Chondrocyte (in vitro differentiated cells): ENCODE data around the gene ADIRF. TPM values are rescaled to one million over a fixed set of nuclear protein-coding genes. Genes with fewer than 3 reads are reported as not detected.
A peak's percentile ranks its signal among the peaks of the same experiment; 100 is the strongest.
"Not testable (repeated sequence)": the region's sequence is repeated elsewhere in the genome, so short reads cannot be mapped to it uniquely, and the experiment has no call there.

ENCODE experiments used
- DNase-seq: peaks from one replicate; pipeline ENCODE4 v3.0.0; 2021; ENCODE audit warnings: mixed read lengths, low spot score
- H3K27ac Mint-ChIP-seq: one replicate; pipeline ENCODE4 v1.8.0; 2021; ENCODE audit warnings: mild to moderate bottlenecking, moderate library complexity, mixed read lengths; ENCODE audit not compliant: unreplicated experiment
- H3K27me3 Mint-ChIP-seq: 2 replicates; pipeline ENCODE4 v1.8.0; 2021; ENCODE audit warnings: low read depth, mixed read lengths
- H3K36me3 Mint-ChIP-seq: 2 replicates; pipeline ENCODE4 v1.8.0; 2021; ENCODE audit warnings: low read depth, mixed read lengths
- H3K4me1 Mint-ChIP-seq: 2 replicates; pipeline ENCODE4 v1.8.0; 2021; ENCODE audit warnings: low read depth, mild to moderate bottlenecking, mixed read lengths
- H3K4me3 Mint-ChIP-seq: one replicate; pipeline ENCODE4 v1.8.0; 2021; ENCODE audit warnings: mild to moderate bottlenecking, moderate library complexity, mixed read lengths; ENCODE audit not compliant: unreplicated experiment
- H3K9me3 Mint-ChIP-seq: 2 replicates; pipeline ENCODE4 v1.8.0; 2021; ENCODE audit warnings: low read depth, mixed read lengths
- CTCF ChIP-seq: fragments of 200-600 bp; sonication (generic); IDR thresholded peaks from 2 replicates; pipeline ENCODE4 v1.5.0; 2021; ENCODE audit warnings: antibody characterized with exemption, mild to moderate bottlenecking, moderate library complexity
- long read RNA-seq: library from polyadenylated mRNA; stranded (forward); transcript quantifications from one replicate; pipeline ENCODE4 v2.0.0, GENCODE V29; 2021
- total RNA-seq: library from RNA; stranded (reverse); gene quantifications from 3 replicates; pipeline ENCODE4 v1.2.1, GENCODE V29; 2021

ADIRF gene
- total RNA-seq, result 0.54 to 0.65 TPM in 2 of 3 replicates, not detected in the other
- long read RNA-seq, result 0 reads

GRCh38 chr10:86968271-86968993, at the start of gene ADIRF:
ADIRF (plus strand) TSS chr10:86968482; CDS start chr10:86968545, 63 bp downstream.
- peak; percentile 93 for DNase-seq
- H3K36me3 Mint-ChIP-seq, result no peaks in the 10 kb centered on the region
- H3K9me3 Mint-ChIP-seq, result no peaks in the 10 kb centered on the region
- no peak within 1 kb of the TSS for H3K27ac Mint-ChIP-seq
- H3K4me3 Mint-ChIP-seq, result no peak within 1 kb of the TSS
- H3K4me1 Mint-ChIP-seq, result peaks cover 41% of the 10 kb centered on the region
- no peaks in the 10 kb centered on the region for H3K27me3 Mint-ChIP-seq
- TF ChIP-seq CTCF, result no peak

GRCh38 chr10:86922553-86922961, 45.7 kb upstream of the ADIRF start:
- no peak for TF ChIP-seq CTCF

GRCh38 chr10:86929468-86930380, 38.6 kb upstream of the ADIRF start:
- Mint-ChIP-seq H3K27ac (no peak overlapping the region), H3K27me3 (no peaks in the 10 kb centered on the region)
- no peak for DNase-seq

More at GRCh38 chr10:86922553-86922961, 45.7 kb upstream of the ADIRF start:
- peaks cover 4% of the 10 kb centered on the region for H3K4me1 Mint-ChIP-seq
- H3K9me3 Mint-ChIP-seq, result no peaks in the 10 kb centered on the region
- DNase-seq, result no peak
- H3K36me3 Mint-ChIP-seq, result peaks cover 20% of the 10 kb centered on the region
- no peak overlapping the region for H3K4me3 Mint-ChIP-seq
- no peak overlapping the region for H3K27ac Mint-ChIP-seq
- no peaks in the 10 kb centered on the region for H3K27me3 Mint-ChIP-seq

GRCh38 chr10:86931872-86932271, 36.4 kb upstream of the ADIRF start:
- no peak for DNase-seq
- Mint-ChIP-seq H3K27me3 (no peaks in the 10 kb centered on the region), H3K4me1 (peaks cover 13% of the 10 kb centered on the region), H3K27ac (no peak overlapping the region), H3K36me3 (peaks cover 15% of the 10 kb centered on the region), H3K9me3 (no peaks in the 10 kb centered on the region), H3K4me3 (no peak overlapping the region)
- no peak for TF ChIP-seq CTCF

More at GRCh38 chr10:86929468-86930380, 38.6 kb upstream of the ADIRF start:
- H3K4me3 Mint-ChIP-seq, result no peak overlapping the region
- no peaks in the 10 kb centered on the region for H3K9me3 Mint-ChIP-seq
- peaks cover 15% of the 10 kb centered on the region for H3K36me3 Mint-ChIP-seq
- TF ChIP-seq CTCF, result no peak
- H3K4me1 Mint-ChIP-seq, result peaks cover 2% of the 10 kb centered on the region

- DNase-seq, result no peak
- no peaks in the 10 kb centered on the region for H3K27me3 Mint-ChIP-seq
- H3K27ac Mint-ChIP-seq, result no peak overlapping the region
These were observed 35.6 kb upstream of the ADIRF start for GRCh38 chr10:86932674-86933073.

GRCh38 chr10:86934162-86934711, 34.0 kb upstream of the ADIRF start:
- H3K27me3 Mint-ChIP-seq, result not testable (repeated sequence)

More at GRCh38 chr10:86932674-86933073, 35.6 kb upstream of the ADIRF start:
- no peak overlapping the region for H3K4me3 Mint-ChIP-seq
- H3K9me3 Mint-ChIP-seq, result no peaks in the 10 kb centered on the region
- H3K36me3 Mint-ChIP-seq, result peaks cover 15% of the 10 kb centered on the region
- no peak for TF ChIP-seq CTCF
- H3K4me1 Mint-ChIP-seq, result peaks cover 21% of the 10 kb centered on the region

More at GRCh38 chr10:86934162-86934711, 34.0 kb upstream of the ADIRF start:
- not testable (repeated sequence) for H3K27ac Mint-ChIP-seq, H3K9me3 Mint-ChIP-seq, H3K4me3 Mint-ChIP-seq
- Mint-ChIP-seq H3K4me1 (peaks cover 22% of the 10 kb centered on the region), H3K36me3 (peaks cover 13% of the 10 kb centered on the region)
- peak; percentile 48 for DNase-seq
